Fibroblast of lung (primary cell): ENCODE measurements around the gene CMIP.

Experiments
- CTCF ChIP-seq, 2 donors: IDR thresholded peaks in 1 of 2; conservative IDR thresholded peaks in 1 of 2; 1 replicate in 1 of 2; 2 replicates in 1 of 2; pipeline ENCODE4 v1.5.1; 2011 to 2012; ENCODE audit warnings: low read length in 2 of 2, control low read depth in 1 of 2, inconsistent platforms in 1 of 2, low read depth in 1 of 2, mild to moderate bottlenecking in 1 of 2
- EZH2 ChIP-seq: IDR thresholded peaks from 2 replicates; pipeline ENCODE4 v1.5.1; 2012; ENCODE audit warnings: low read length, control low read depth, mild to moderate bottlenecking; ENCODE audit errors: missing control alignments

- TF ChIP-seq CTCF (conservative IDR thresholded peaks at IDR 0.05 in 1 of 2, IDR thresholded peaks at IDR 0.05 in 1 of 2; ENCODE audit: low read depth in 1 of 2, low read length in 2 of 2) (no peak), EZH2 (no peak)
These were observed 194.7 kb downstream of the CMIP start for GRCh38 chr16:81639348-81639747.
